HEK293 (cell line): ENCODE results near the gene BDH1.

ENCODE experiments used
- TCF7L2 ChIP-seq: IDR thresholded peaks from 2 replicates; pipeline ENCODE4 v1.6.1; 2011; ENCODE audit warnings: low read depth, mild to moderate bottlenecking, inconsistent platforms, low read length, moderate library complexity, borderline replicate concordance
- ZNF23 ChIP-seq: fragments of 450-650 bp; formaldehyde crosslinking; IDR thresholded peaks from 2 replicates; pipeline ENCODE4 v1.5.1; 2016; ENCODE audit warnings: missing biosample characterization, missing genetic modification characterization, borderline replicate concordance
- ZNF513 ChIP-seq: fragments of 450-650 bp; IDR thresholded peaks from 2 replicates; pipeline ENCODE4 v1.5.1; 2018; ENCODE audit warnings: missing biosample characterization, missing genetic modification characterization
- ZNF629 ChIP-seq: fragments of 450-650 bp; formaldehyde crosslinking; IDR thresholded peaks from 2 replicates; pipeline ENCODE4 v1.5.1; 2017; ENCODE audit warnings: missing biosample characterization, missing genetic modification characterization
- ZNF701 ChIP-seq: fragments of 450-650 bp; formaldehyde crosslinking; IDR thresholded peaks from 2 replicates; pipeline ENCODE4 v1.5.1; 2016; ENCODE audit warnings: missing biosample characterization, missing genetic modification characterization
- ZSCAN18 ChIP-seq: fragments of 450-650 bp; formaldehyde crosslinking; IDR thresholded peaks from 2 replicates; pipeline ENCODE4 v1.5.1; 2016; ENCODE audit warnings: missing biosample characterization, missing genetic modification characterization
- ZSCAN4 ChIP-seq: fragments of 450-650 bp; formaldehyde crosslinking; IDR thresholded peaks from 2 replicates; pipeline ENCODE4 v1.5.1; 2017; ENCODE audit warnings: missing biosample characterization, missing genetic modification characterization
- TF ChIP-seq, protein P1 (sequence below): fragments of 450-650 bp; formaldehyde crosslinking; IDR thresholded peaks from 2 replicates; pipeline ENCODE4 v1.5.1; 2016; ENCODE audit warnings: missing biosample characterization, missing genetic modification characterization

- TF ChIP-seq, protein P1, sequence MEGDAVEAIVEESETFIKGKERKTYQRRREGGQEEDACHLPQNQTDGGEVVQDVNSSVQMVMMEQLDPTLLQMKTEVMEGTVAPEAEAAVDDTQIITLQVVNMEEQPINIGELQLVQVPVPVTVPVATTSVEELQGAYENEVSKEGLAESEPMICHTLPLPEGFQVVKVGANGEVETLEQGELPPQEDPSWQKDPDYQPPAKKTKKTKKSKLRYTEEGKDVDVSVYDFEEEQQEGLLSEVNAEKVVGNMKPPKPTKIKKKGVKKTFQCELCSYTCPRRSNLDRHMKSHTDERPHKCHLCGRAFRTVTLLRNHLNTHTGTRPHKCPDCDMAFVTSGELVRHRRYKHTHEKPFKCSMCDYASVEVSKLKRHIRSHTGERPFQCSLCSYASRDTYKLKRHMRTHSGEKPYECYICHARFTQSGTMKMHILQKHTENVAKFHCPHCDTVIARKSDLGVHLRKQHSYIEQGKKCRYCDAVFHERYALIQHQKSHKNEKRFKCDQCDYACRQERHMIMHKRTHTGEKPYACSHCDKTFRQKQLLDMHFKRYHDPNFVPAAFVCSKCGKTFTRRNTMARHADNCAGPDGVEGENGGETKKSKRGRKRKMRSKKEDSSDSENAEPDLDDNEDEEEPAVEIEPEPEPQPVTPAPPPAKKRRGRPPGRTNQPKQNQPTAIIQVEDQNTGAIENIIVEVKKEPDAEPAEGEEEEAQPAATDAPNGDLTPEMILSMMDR (tag by site-specific recombination), result no peak
- TF ChIP-seq ZNF23 (tag by site-specific recombination), result no peak
- TF ChIP-seq ZSCAN4 (tag by site-specific recombination), result no peak
- TF ChIP-seq ZSCAN18, result no peak
- no peak for TF ChIP-seq ZNF513 (tag by site-specific recombination)
- no peak for TF ChIP-seq ZNF629 (tag by site-specific recombination)
- no peak for TF ChIP-seq TCF7L2
- TF ChIP-seq ZNF701 (tag by site-specific recombination), result no peak
Measured at GRCh38 chr3:197504641-197505121, 51.1 kb downstream of the BDH1 start.
